SK-N-SH treated with all-trans-retinoic acid at 6 μM for 48 hours (cell line): Measurements from ENCODE around the gene CLPTM1L.

Experiments used
- ATAC-seq: fragments of 200-7000 bp; cut with Tn5 transposase; 3 replicates; pipeline ENCODE4 v1.9.1; 2020; ENCODE audit warnings: mild to moderate bottlenecking, moderate library complexity
- ARNTL ChIP-seq: fragments of 450-650 bp; formaldehyde crosslinking; IDR thresholded peaks from 2 replicates; pipeline ENCODE4 v1.5.0; 2020; ENCODE audit warnings: low read depth, mild to moderate bottlenecking, moderate library complexity, borderline replicate concordance
- BACH2 ChIP-seq: fragments of 250-450 bp; sonication (Bioruptor Pico); IDR thresholded peaks from 2 replicates; pipeline ENCODE4 v1.9.0; 2021; ENCODE audit warnings: mild to moderate bottlenecking, borderline replicate concordance
- CSDC2 ChIP-seq: fragments of 250-450 bp; sonication (Bioruptor Pico); IDR thresholded peaks from 2 replicates; pipeline ENCODE4 v1.5.0; 2020; ENCODE audit warnings: mild to moderate bottlenecking, moderate library complexity
- ESRRG ChIP-seq: fragments of 250-450 bp; sonication (Bioruptor Pico); IDR thresholded peaks from 2 replicates; pipeline ENCODE4 v1.6.1; 2021; ENCODE audit warnings: mild to moderate bottlenecking
- GLIS3 ChIP-seq: fragments of 250-450 bp; sonication (Bioruptor Pico); IDR thresholded peaks from 2 replicates; pipeline ENCODE4 v1.5.0; 2020; ENCODE audit warnings: mild to moderate bottlenecking, moderate library complexity
- ISL1 ChIP-seq: fragments of 250-450 bp; sonication (Bioruptor Pico); IDR thresholded peaks from 2 replicates; pipeline ENCODE4 v2.1.2; 2022; ENCODE audit warnings: mild to moderate bottlenecking, moderate library complexity
- RARB ChIP-seq: fragments of 250-450 bp; sonication (Bioruptor Pico); IDR thresholded peaks from 2 replicates; pipeline ENCODE4 v1.8.0; 2021; ENCODE audit warnings: mild to moderate bottlenecking, moderate library complexity
- SNAI2 ChIP-seq: fragments of 250-450 bp; sonication (Bioruptor Pico); IDR thresholded peaks from 2 replicates; pipeline ENCODE4 v1.5.0; 2020; ENCODE audit warnings: mild to moderate bottlenecking, moderate library complexity
- TCF4 ChIP-seq: fragments of 250-450 bp; sonication (Bioruptor Pico); IDR thresholded peaks from 2 replicates; pipeline ENCODE4 v1.8.0; 2021; ENCODE audit warnings: mild to moderate bottlenecking, moderate library complexity, borderline replicate concordance
- TOX ChIP-seq: fragments of 250-450 bp; sonication (Bioruptor Pico); IDR thresholded peaks from 2 replicates; pipeline ENCODE4 v1.8.0; 2021; ENCODE audit warnings: mild to moderate bottlenecking, moderate library complexity, borderline replicate concordance
- ZC3H10 ChIP-seq: fragments of 250-450 bp; sonication (Bioruptor Pico); IDR thresholded peaks from 2 replicates; pipeline ENCODE4 v1.5.1; 2021; ENCODE audit warnings: mild to moderate bottlenecking, moderate library complexity
- ZFP3 ChIP-seq: fragments of 250-450 bp; sonication (Bioruptor Pico); IDR thresholded peaks from 2 replicates; pipeline ENCODE4 v1.5.0; 2020; ENCODE audit warnings: mild to moderate bottlenecking, moderate library complexity
- ZFP30 ChIP-seq: fragments of 450-650 bp; formaldehyde crosslinking; IDR thresholded peaks from 2 replicates; pipeline ENCODE4 v1.5.0; 2022; ENCODE audit warnings: mild to moderate bottlenecking, moderate library complexity
- ZNF70 ChIP-seq: fragments of 450-650 bp; formaldehyde crosslinking; IDR thresholded peaks from 2 replicates; pipeline ENCODE4 v1.5.0; 2020; ENCODE audit warnings: mild to moderate bottlenecking, moderate library complexity
- ZNF8 ChIP-seq: fragments of 450-650 bp; formaldehyde crosslinking; IDR thresholded peaks from 2 replicates; pipeline ENCODE4 v1.5.0; 2020; ENCODE audit warnings: mild to moderate bottlenecking, moderate library complexity
- TF ChIP-seq, protein P1 (sequence below): fragments of 250-450 bp; sonication (Bioruptor Pico); IDR thresholded peaks from 2 replicates; pipeline ENCODE4 v1.5.1; 2021; ENCODE audit warnings: mild to moderate bottlenecking, moderate library complexity
- TF ChIP-seq, protein P2 (sequence below): fragments of 250-450 bp; sonication (Bioruptor Pico); IDR thresholded peaks from 2 replicates; pipeline ENCODE4 v1.8.0; 2020; ENCODE audit warnings: mild to moderate bottlenecking, moderate library complexity, borderline replicate concordance
- TF ChIP-seq, protein P3 (sequence below): fragments of 250-450 bp; sonication (Bioruptor Pico); IDR thresholded peaks from 2 replicates; pipeline ENCODE4 v1.8.0; 2021; ENCODE audit warnings: low read depth, mild to moderate bottlenecking, moderate library complexity, borderline replicate concordance
- TF ChIP-seq, protein P4 (sequence below): fragments of 250-450 bp; sonication (Bioruptor Pico); IDR thresholded peaks from 2 replicates; pipeline ENCODE4 v1.5.0; 2020; ENCODE audit warnings: mild to moderate bottlenecking, moderate library complexity

CLPTM1L gene

DNA sequence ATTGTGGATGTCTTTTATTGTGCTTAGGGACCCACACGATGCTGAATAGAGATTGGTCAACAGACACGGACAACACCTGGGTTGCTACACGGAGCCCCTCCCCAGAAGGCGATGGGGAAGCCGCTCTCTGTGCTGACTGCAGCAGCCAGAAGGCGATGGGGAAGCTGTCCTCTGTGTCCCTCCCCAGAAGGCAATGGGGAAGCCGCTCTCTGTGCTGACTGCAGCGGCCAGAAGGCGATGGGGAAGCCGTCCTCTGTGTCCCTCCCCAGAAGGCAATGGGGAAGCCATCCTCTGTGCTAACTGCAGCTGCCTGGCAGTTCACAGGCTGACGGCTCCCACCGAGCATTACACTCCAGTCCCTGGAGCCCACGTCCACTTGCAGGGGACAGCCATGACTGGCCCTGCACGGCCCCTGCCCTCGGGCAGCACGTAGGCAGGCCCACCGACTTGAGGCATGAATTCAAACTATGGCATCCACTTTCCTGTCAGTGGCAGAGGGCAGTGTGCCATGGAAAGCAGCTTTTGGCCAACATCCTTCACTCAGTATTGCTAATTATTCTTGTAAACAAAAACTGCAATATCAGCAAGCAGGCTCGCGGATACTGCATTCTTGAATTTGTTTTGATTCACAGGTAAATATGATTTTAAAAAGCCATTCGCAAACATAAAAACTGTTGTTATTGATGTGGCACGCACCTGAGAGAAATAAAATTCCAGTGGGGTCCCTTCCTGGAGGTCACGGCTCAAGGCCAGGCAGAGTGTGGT, 48.1 kb upstream of the CLPTM1L start:
- ATAC-seq: no peak
- no peak for TF ChIP-seq RARB (CRISPR knock-in tag)
- no peak for TF ChIP-seq TCF4 (CRISPR knock-in tag)
- TF ChIP-seq, protein P1, sequence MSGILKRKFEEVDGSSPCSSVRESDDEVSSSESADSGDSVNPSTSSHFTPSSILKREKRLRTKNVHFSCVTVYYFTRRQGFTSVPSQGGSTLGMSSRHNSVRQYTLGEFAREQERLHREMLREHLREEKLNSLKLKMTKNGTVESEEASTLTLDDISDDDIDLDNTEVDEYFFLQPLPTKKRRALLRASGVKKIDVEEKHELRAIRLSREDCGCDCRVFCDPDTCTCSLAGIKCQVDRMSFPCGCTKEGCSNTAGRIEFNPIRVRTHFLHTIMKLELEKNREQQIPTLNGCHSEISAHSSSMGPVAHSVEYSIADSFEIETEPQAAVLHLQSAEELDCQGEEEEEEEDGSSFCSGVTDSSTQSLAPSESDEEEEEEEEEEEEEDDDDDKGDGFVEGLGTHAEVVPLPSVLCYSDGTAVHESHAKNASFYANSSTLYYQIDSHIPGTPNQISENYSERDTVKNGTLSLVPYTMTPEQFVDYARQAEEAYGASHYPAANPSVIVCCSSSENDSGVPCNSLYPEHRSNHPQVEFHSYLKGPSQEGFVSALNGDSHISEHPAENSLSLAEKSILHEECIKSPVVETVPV (CRISPR knock-in tag): no peak
- no peak for TF ChIP-seq ZFP30 (CRISPR knock-in tag)
- TF ChIP-seq TOX (CRISPR knock-in tag): no peak
- TF ChIP-seq ZNF8 (CRISPR knock-in tag): no peak
- TF ChIP-seq ZNF70: no peak
- TF ChIP-seq, protein P2, sequence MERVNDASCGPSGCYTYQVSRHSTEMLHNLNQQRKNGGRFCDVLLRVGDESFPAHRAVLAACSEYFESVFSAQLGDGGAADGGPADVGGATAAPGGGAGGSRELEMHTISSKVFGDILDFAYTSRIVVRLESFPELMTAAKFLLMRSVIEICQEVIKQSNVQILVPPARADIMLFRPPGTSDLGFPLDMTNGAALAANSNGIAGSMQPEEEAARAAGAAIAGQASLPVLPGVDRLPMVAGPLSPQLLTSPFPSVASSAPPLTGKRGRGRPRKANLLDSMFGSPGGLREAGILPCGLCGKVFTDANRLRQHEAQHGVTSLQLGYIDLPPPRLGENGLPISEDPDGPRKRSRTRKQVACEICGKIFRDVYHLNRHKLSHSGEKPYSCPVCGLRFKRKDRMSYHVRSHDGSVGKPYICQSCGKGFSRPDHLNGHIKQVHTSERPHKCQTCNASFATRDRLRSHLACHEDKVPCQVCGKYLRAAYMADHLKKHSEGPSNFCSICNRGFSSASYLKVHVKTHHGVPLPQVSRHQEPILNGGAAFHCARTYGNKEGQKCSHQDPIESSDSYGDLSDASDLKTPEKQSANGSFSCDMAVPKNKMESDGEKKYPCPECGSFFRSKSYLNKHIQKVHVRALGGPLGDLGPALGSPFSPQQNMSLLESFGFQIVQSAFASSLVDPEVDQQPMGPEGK (CRISPR knock-in tag): no peak
- TF ChIP-seq ISL1 (CRISPR knock-in tag): no peak
- TF ChIP-seq ESRRG (CRISPR knock-in tag): no peak
- TF ChIP-seq ZC3H10 (CRISPR knock-in tag): no peak
- TF ChIP-seq, protein P3, sequence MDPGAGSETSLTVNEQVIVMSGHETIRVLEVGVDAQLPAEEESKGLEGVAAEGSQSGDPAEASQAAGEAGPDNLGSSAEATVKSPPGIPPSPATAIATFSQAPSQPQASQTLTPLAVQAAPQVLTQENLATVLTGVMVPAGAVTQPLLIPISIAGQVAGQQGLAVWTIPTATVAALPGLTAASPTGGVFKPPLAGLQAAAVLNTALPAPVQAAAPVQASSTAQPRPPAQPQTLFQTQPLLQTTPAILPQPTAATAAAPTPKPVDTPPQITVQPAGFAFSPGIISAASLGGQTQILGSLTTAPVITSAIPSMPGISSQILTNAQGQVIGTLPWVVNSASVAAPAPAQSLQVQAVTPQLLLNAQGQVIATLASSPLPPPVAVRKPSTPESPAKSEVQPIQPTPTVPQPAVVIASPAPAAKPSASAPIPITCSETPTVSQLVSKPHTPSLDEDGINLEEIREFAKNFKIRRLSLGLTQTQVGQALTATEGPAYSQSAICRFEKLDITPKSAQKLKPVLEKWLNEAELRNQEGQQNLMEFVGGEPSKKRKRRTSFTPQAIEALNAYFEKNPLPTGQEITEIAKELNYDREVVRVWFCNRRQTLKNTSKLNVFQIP (CRISPR knock-in tag): no peak
- TF ChIP-seq CSDC2 (CRISPR knock-in tag): no peak

DNA sequence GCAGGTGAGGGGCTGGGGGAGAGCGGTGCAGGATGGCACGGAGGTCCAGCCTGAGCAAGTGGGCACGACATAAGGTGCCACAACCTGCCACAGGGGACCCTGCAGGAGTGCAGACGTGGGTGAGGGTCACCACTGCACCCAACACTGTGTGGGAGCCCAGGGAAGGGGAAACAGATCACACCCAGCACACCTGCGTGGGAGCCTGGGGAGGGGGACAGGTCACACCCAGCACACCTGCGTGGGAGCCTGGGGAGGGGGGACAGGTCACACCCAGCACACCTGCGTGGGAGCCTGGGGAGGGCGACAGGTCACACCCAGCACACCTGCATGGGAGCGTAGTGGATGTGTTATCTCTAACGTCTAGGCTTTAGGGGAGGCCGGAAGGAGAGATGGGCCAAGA, 47.4 kb upstream of the CLPTM1L start:
- TF ChIP-seq, protein P4, sequence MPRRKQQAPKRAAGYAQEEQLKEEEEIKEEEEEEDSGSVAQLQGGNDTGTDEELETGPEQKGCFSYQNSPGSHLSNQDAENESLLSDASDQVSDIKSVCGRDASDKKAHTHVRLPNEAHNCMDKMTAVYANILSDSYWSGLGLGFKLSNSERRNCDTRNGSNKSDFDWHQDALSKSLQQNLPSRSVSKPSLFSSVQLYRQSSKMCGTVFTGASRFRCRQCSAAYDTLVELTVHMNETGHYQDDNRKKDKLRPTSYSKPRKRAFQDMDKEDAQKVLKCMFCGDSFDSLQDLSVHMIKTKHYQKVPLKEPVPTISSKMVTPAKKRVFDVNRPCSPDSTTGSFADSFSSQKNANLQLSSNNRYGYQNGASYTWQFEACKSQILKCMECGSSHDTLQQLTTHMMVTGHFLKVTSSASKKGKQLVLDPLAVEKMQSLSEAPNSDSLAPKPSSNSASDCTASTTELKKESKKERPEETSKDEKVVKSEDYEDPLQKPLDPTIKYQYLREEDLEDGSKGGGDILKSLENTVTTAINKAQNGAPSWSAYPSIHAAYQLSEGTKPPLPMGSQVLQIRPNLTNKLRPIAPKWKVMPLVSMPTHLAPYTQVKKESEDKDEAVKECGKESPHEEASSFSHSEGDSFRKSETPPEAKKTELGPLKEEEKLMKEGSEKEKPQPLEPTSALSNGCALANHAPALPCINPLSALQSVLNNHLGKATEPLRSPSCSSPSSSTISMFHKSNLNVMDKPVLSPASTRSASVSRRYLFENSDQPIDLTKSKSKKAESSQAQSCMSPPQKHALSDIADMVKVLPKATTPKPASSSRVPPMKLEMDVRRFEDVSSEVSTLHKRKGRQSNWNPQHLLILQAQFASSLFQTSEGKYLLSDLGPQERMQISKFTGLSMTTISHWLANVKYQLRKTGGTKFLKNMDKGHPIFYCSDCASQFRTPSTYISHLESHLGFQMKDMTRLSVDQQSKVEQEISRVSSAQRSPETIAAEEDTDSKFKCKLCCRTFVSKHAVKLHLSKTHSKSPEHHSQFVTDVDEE (CRISPR knock-in tag): no peak
- TF ChIP-seq BACH2 (CRISPR knock-in tag) (no peak), GLIS3 (CRISPR knock-in tag) (no peak), SNAI2 (no peak), ZFP3 (CRISPR knock-in tag) (no peak), TCF4 (CRISPR knock-in tag) (no peak), ZNF8 (CRISPR knock-in tag) (no peak), ZNF70 (no peak), ESRRG (CRISPR knock-in tag) (no peak), ZFP30 (CRISPR knock-in tag) (no peak), ISL1 (CRISPR knock-in tag) (no peak), RARB (CRISPR knock-in tag) (no peak), ZC3H10 (CRISPR knock-in tag) (no peak), CSDC2 (CRISPR knock-in tag) (no peak)
- TF ChIP-seq, protein P1 (CRISPR knock-in tag): no peak
- no peak for ATAC-seq

DNA sequence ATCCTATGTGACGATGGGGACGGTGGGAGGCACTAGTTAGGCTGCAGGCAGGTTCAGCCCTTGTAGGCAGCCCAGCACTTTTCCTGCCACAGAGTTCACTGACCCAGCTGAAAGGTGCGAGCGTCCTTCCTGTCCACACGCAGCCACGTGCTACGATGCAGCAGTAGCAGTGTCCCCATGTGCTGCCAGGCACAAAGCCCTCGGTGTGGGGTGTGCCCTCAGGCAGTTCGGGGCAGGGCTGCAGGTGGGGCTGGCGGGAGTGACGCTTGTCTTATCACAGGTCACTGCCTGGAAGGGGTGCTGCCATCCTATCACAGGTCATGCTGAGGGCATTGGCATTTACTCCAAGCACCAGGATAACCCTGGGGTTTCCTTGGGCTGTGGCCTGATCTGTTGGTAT, 46.8 kb upstream of the CLPTM1L start:
- no peak for TF ChIP-seq GLIS3 (CRISPR knock-in tag)
- TF ChIP-seq, protein P1 (CRISPR knock-in tag): no peak
- TF ChIP-seq CSDC2 (CRISPR knock-in tag): no peak
- no peak for TF ChIP-seq BACH2 (CRISPR knock-in tag)
- TF ChIP-seq ARNTL (CRISPR knock-in tag): no peak
- TF ChIP-seq, protein P4 (CRISPR knock-in tag): no peak
- TF ChIP-seq ISL1 (CRISPR knock-in tag): no peak
- no peak for TF ChIP-seq SNAI2
- no peak for TF ChIP-seq ESRRG (CRISPR knock-in tag)
- TF ChIP-seq, all 23 proteins: peak for 0
- no peak for ATAC-seq
